Posterior cingulate gyrus (tissue), 11 donors: ENCODE data around the gene SLC25A21.

ENCODE experiments used
- DNase-seq, 10 donors: peaks; one replicate each; pipeline versions ENCODE4 v3.0.0 to v3.0.0-alpha.2; 2020 to 2021; ENCODE audit warnings: mixed read lengths in 3 of 10
- intact Hi-C: fragments of 100-400 bp; cut with DNase I; formaldehyde crosslinking; loops from one replicate; pipeline ENCODE4 v1.15.1; 2023

Gene SLC25A21

GRCh38 chr14:36951380-36951911 is 221.0 kb downstream of the SLC25A21 start:
- intact Hi-C loops, result no loop called here
- no peak for DNase-seq

- intact Hi-C loops, result no loop called here
- no peak for DNase-seq
These were observed 221.6 kb downstream of the SLC25A21 start for GRCh38 chr14:36950812-36951211.

- intact Hi-C loops, result loop anchor here (10.0 kb wide), 2 partner anchors 305 to 395 kb away; no protein-coding TSS in a partner anchor
- DNase-seq, result no peak
These were observed 223.0 kb downstream of the SLC25A21 start for GRCh38 chr14:36949371-36949770.

GRCh38 chr14:36948157-36948859 is 224.1 kb downstream of the SLC25A21 start:
- intact Hi-C loops, result loop anchor here (10.0 kb wide), 2 partner anchors 304 to 394 kb away; no protein-coding TSS in a partner anchor
- no peak for DNase-seq

GRCh38 chr14:36947362-36947761 is 225.0 kb downstream of the SLC25A21 start:
- intact Hi-C loops, result loop anchor here (10.0 kb wide), 2 partner anchors 303 to 393 kb away; no protein-coding TSS in a partner anchor

GRCh38 chr14:36946872-36947271 is 225.5 kb downstream of the SLC25A21 start:
- intact Hi-C loops, result loop anchor here (10.0 kb wide), 2 partner anchors 302 to 392 kb away; no protein-coding TSS in a partner anchor

More at GRCh38 chr14:36947362-36947761, 225.0 kb downstream of the SLC25A21 start:
- DNase-seq, result no peak

GRCh38 chr14:36944307-36945010 is 227.9 kb downstream of the SLC25A21 start:
- intact Hi-C loops, result loop anchor here (10.0 kb wide), 2 partner anchors 300 to 390 kb away; no protein-coding TSS in a partner anchor

More at GRCh38 chr14:36946872-36947271, 225.5 kb downstream of the SLC25A21 start:
- no peak for DNase-seq

GRCh38 chr14:36942522-36943245 is 229.7 kb downstream of the SLC25A21 start:
- no peak for DNase-seq
- intact Hi-C loops, result loop anchor here (10.0 kb wide), 2 partner anchors 298 to 388 kb away; no protein-coding TSS in a partner anchor

More at GRCh38 chr14:36944307-36945010, 227.9 kb downstream of the SLC25A21 start:
- no peak for DNase-seq

GRCh38 chr14:36941783-36942521 is 230.5 kb downstream of the SLC25A21 start:
- intact Hi-C loops, result loop anchor here (10.0 kb wide), 2 partner anchors 297 to 387 kb away; no protein-coding TSS in a partner anchor
- DNase-seq, result peak; percentile 41 to 95 (median 76)

GRCh38 chr14:36940476-36940875 is 231.9 kb downstream of the SLC25A21 start:
- intact Hi-C loops, result loop anchor here (10.0 kb wide), 2 partner anchors 296 to 386 kb away; no protein-coding TSS in a partner anchor
- no peak for DNase-seq

GRCh38 chr14:36939265-36939664 is 233.1 kb downstream of the SLC25A21 start:
- intact Hi-C loops, result no loop called here

GRCh38 chr14:36938678-36939077 is 233.7 kb downstream of the SLC25A21 start:
- no peak for DNase-seq
- intact Hi-C loops, result no loop called here

More at GRCh38 chr14:36939265-36939664, 233.1 kb downstream of the SLC25A21 start:
- no peak for DNase-seq

GRCh38 chr14:36935976-36936678 is 236.3 kb downstream of the SLC25A21 start:
- DNase-seq, result no peak
- intact Hi-C loops, result no loop called here

- no peak for DNase-seq
- intact Hi-C loops, result no loop called here
These were observed 238.1 kb downstream of the SLC25A21 start for GRCh38 chr14:36934304-36934703.

- intact Hi-C loops, result no loop called here
- DNase-seq, result no peak
These were observed 240.6 kb downstream of the SLC25A21 start for GRCh38 chr14:36931791-36932190.

- intact Hi-C loops, result no loop called here
- no peak for DNase-seq
These were observed 244.0 kb downstream of the SLC25A21 start for GRCh38 chr14:36928432-36928831.

- intact Hi-C loops, result no loop called here
- no peak for DNase-seq
These were observed 247.3 kb downstream of the SLC25A21 start for GRCh38 chr14:36925094-36925493.

- DNase-seq, result no peak
- intact Hi-C loops, result no loop called here
These were observed 255.7 kb downstream of the SLC25A21 start for GRCh38 chr14:36916668-36917067.

GRCh38 chr14:36915081-36915480 is 257.3 kb downstream of the SLC25A21 start:
- no peak for DNase-seq
- intact Hi-C loops, result no loop called here
